Measurements from ENCODE around the gene NMNAT2. TPM values are rescaled to one million over a fixed set of nuclear protein-coding genes. Genes with fewer than 3 reads are reported as not detected.

Gene NMNAT2
- total RNA-seq, 1 experiment from 2014 or later: 11.4 TPM

DNA sequence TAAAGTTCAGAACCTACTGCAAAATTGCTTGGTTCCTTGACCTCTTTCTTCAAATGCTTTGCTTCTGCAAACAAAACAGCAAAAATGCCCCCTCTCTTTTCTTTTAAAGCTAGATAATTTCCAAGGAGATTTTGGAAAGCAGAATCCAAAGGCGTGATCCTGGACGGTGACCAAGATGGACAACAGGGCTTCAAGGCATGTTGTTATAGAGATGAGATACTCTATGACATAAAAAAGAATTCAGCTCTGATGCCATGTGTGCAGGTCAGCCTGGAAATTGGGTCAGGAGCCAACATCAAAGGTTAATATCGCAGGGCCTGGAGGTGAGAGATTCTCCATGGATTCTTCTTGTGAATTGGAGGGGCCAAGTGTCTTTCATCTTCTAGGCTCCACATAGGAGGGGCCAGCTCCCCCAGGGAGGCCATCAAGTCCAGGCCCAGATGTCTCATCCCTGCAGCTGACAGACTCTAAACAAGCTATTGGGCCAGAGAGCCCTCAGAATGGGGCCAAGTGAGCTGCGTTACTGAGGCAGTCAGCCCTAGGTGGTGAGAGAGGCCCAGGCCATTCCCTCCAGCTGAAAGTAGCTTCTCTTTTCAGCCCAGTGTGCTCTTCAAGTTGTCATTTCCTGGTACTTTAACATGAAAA lies 45.5 kb downstream of the NMNAT2 start:
- no CpG with 5 or more reads among the region's 4 CpGs for WGBS (ENCODE audit: extremely low coverage, insufficient read length, low lambda C conversion rate)
- no peaks in the 10 kb centered on the region for H3K36me3 Mint-ChIP-seq (ENCODE audit: insufficient read depth in 1 of 3, low read depth in 3 of 3)
- DNase-seq: no peak

More for the DNA sequence above, 45.5 kb downstream of the NMNAT2 start:
- H4K91ac ChIP-seq (ENCODE audit: insufficient read length, low read depth, low read length): no peak overlapping the region
- H3K9ac ChIP-seq (ENCODE audit: extremely low read depth, insufficient read length, low read length): no peak overlapping the region
- H4K5ac ChIP-seq (ENCODE audit: insufficient read length, low read depth, low read length): no peak overlapping the region
- no peak overlapping the region for H3K4me3 Mint-ChIP-seq
- no peak overlapping the region for H3K4ac ChIP-seq (ENCODE audit: low read depth, low read length)
- no peak overlapping the region for H2BK15ac ChIP-seq (ENCODE audit: low read depth, low read length)
- no peak overlapping the region for H3K4me2 ChIP-seq (ENCODE audit: insufficient read depth, insufficient read length, low read length)
- no peak overlapping the region for H2AFZ ChIP-seq (ENCODE audit: low read length)
- no peaks in the 10 kb centered on the region for H3K79me2 ChIP-seq (ENCODE audit: insufficient read depth, low read length)
- no peaks in the 10 kb centered on the region for H3K27me3 ChIP-seq (ENCODE audit: insufficient read depth, low read length)
- no peak overlapping the region for H2BK5ac ChIP-seq (ENCODE audit: insufficient read length, low read length)
- H2AK5ac ChIP-seq (ENCODE audit: insufficient read length, low read length): no peak overlapping the region
- H3K9me3 Mint-ChIP-seq: no peaks in the 10 kb centered on the region
- H2BK12ac ChIP-seq (ENCODE audit: insufficient read length, low read depth, low read length): no peak overlapping the region
- no peak overlapping the region for H3K27ac Mint-ChIP-seq
- H2BK20ac ChIP-seq (ENCODE audit: low read depth, low read length, poor library complexity, severe bottlenecking): no peak overlapping the region
- H3K23me2 ChIP-seq (ENCODE audit: insufficient read length, low read depth, low read length, poor library complexity, severe bottlenecking): no peaks in the 10 kb centered on the region
- no peaks in the 10 kb centered on the region for H3K27me3 Mint-ChIP-seq (ENCODE audit: low read depth)
- no peaks in the 10 kb centered on the region for H3K9me3 ChIP-seq (ENCODE audit: control insufficient read depth, low read depth, low read length)
- H3K79me1 ChIP-seq (ENCODE audit: insufficient read depth, low read depth, low read length, poor library complexity, severe bottlenecking): no peaks in the 10 kb centered on the region
- H3K18ac ChIP-seq (ENCODE audit: insufficient read length, low read depth, low read length): no peak overlapping the region
- no peaks in the 10 kb centered on the region for H4K20me1 ChIP-seq (ENCODE audit: control insufficient read depth, insufficient read depth, insufficient read length)
- H3K23ac ChIP-seq (ENCODE audit: insufficient read length, low read depth, low read length): no peak overlapping the region
- H4K8ac ChIP-seq (replicated peaks; ENCODE audit: insufficient read length, low read depth, low read length): no peak overlapping the region
- no peak overlapping the region for H3T11ph ChIP-seq (ENCODE audit: low read length)
- H3K27ac ChIP-seq (ENCODE audit: insufficient read length, low read depth, low read length): no peak overlapping the region
- TF ChIP-seq, protein P1, sequence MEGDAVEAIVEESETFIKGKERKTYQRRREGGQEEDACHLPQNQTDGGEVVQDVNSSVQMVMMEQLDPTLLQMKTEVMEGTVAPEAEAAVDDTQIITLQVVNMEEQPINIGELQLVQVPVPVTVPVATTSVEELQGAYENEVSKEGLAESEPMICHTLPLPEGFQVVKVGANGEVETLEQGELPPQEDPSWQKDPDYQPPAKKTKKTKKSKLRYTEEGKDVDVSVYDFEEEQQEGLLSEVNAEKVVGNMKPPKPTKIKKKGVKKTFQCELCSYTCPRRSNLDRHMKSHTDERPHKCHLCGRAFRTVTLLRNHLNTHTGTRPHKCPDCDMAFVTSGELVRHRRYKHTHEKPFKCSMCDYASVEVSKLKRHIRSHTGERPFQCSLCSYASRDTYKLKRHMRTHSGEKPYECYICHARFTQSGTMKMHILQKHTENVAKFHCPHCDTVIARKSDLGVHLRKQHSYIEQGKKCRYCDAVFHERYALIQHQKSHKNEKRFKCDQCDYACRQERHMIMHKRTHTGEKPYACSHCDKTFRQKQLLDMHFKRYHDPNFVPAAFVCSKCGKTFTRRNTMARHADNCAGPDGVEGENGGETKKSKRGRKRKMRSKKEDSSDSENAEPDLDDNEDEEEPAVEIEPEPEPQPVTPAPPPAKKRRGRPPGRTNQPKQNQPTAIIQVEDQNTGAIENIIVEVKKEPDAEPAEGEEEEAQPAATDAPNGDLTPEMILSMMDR (conservative IDR thresholded peaks at IDR 0.05): no peak
- H2BK120ac ChIP-seq (ENCODE audit: low read depth, low read length, poor library complexity, severe bottlenecking): no peak overlapping the region
- peaks cover 22 to 32% of the 10 kb centered on the region in 2 experiments for H3K4me1 Mint-ChIP-seq
- H3K56ac ChIP-seq (ENCODE audit: insufficient read length, low read depth, low read length): no peak overlapping the region
- H3K14ac ChIP-seq (ENCODE audit: insufficient read depth, low read length): no peak overlapping the region; the same call in 1 of the 2 replicates
- H3K4me1 ChIP-seq (ENCODE audit: insufficient read depth, low read length): peaks cover 2% of the 10 kb centered on the region; the same call in 1 of the 2 replicates
